ENCODE results near the gene MYO18A. TPM values are rescaled to one million over a fixed set of nuclear protein-coding genes. Genes with fewer than 3 reads are reported as not detected.

Gene MYO18A
- total and polyA plus RNA-seq, 10 of the 15 experiments (the other 5 are each of a cell fraction or from before 2014, with no cell fraction given): 2.9 to 66.0 (median 24.5) TPM

DNA sequence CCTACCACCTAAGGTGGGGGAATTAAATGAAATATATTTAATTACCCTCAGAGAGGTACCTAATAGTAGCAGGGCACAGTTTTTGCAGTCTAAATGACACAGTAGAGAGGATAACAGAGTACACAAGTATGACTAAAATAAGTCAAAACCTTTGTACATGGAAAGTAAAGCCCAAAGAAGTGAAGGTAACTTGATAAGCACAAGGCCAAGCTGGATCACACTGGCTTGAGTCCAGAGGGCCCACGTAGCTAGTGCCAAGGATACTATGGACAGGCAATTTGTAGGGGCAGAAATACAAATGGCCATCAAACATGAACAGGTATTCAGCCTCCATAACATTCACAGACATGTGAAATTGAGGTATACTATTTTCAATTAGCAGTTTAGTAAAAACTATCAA is 7.6 kb downstream of the MYO18A start:
- in situ Hi-C loops (cut with MboI): no loop called here
- no peak for FAIRE-seq

More for the DNA sequence above, 7.6 kb downstream of the MYO18A start:
- no peak for DNase-seq (ENCODE audit: low read depth, low spot score)
- Histone ChIP-seq H3K27me3 (replicated peaks in 1 of 2; ENCODE audit: control insufficient read depth in 2 of 2, insufficient read depth in 2 of 2, low read length in 1 of 2) (no peaks in the 10 kb centered on the region), H3K79me2 (ENCODE audit: control insufficient read depth, insufficient read depth, low read length) (peaks cover 3% of the 10 kb centered on the region; the same call in 1 of the 2 replicates), H2AFZ (ENCODE audit: control insufficient read depth, low read depth, low read length) (no peak overlapping the region), H3K9ac (ENCODE audit: control insufficient read depth, insufficient read depth, low read length) (no peak overlapping the region), H4K20me1 (ENCODE audit: control insufficient read depth, insufficient read depth) (no peaks in the 10 kb centered on the region), H3K27ac (ENCODE audit: control insufficient read depth, insufficient read depth) (no peak overlapping the region), H3K4me1 (ENCODE audit: control insufficient read depth, insufficient read depth, low read length) (peaks cover 13% of the 10 kb centered on the region), H3K4me2 (ENCODE audit: control insufficient read depth, insufficient read depth) (no peak overlapping the region), H3K4me3 (no peak overlapping the region), H3K9me3 (replicated peaks; ENCODE audit: control insufficient read depth, insufficient read depth, low read length) (no peaks in the 10 kb centered on the region), H3K36me3 (ENCODE audit: control insufficient read depth in 2 of 2, insufficient read depth in 2 of 2, low read length in 1 of 2) (no peaks in the 10 kb centered on the region)
- no peak for ATAC-seq
- WGBS (ENCODE audit: insufficient coverage, insufficient replicate concordance, low lambda C conversion rate, missing lambda C conversion rate): 0% methylated on average over 1 of the region's 1 CpG
- SMC1A ChIA-PET (ENCODE audit: uncharacterized antibody, unreplicated experiment): interaction anchor here (1.3 kb wide), 2 partner anchors 23 to 47 kb away, joined by 3 to 4 read pairs; no protein-coding TSS in a partner anchor
- CTCF ChIA-PET: interaction anchor here (0.7 to 1.6 kb wide), 4 partner anchors 24 to 207 kb away, joined by 3 to 4 read pairs (median 4); no protein-coding TSS in a partner anchor
- BruUV-seq (replicated peaks): no TSS peak
- intact Hi-C loops (cut with micrococcal nuclease; ENCODE audit: unreplicated experiment): no loop called here
- POLR2A ChIA-PET: interaction anchor here (0.6 to 1.2 kb wide), 2 partner anchors 12 to 395 kb away, joined by 5 to 10 read pairs; no protein-coding TSS in a partner anchor
- RAD21 ChIA-PET (ENCODE audit: unreplicated experiment): interaction anchor here (0.7 to 1.3 kb wide), 2 partner anchors 24 to 47 kb away, joined by 3 to 4 read pairs; no protein-coding TSS in a partner anchor
- TF ChIP-seq TBL1XR1 (IDR thresholded peaks at IDR 0.05; ENCODE audit: low read depth, low read length): no peak
- no peak for TF ChIP-seq ZSCAN29 (IDR thresholded peaks at IDR 0.05)
- no peak for TF ChIP-seq NFYB (IDR thresholded peaks at IDR 0.05; ENCODE audit: insufficient read depth, low read depth, low read length)
- TF ChIP-seq ZBTB4 (CRISPR knock-in tag; IDR thresholded peaks at IDR 0.05): no peak
- TF ChIP-seq, protein P1, sequence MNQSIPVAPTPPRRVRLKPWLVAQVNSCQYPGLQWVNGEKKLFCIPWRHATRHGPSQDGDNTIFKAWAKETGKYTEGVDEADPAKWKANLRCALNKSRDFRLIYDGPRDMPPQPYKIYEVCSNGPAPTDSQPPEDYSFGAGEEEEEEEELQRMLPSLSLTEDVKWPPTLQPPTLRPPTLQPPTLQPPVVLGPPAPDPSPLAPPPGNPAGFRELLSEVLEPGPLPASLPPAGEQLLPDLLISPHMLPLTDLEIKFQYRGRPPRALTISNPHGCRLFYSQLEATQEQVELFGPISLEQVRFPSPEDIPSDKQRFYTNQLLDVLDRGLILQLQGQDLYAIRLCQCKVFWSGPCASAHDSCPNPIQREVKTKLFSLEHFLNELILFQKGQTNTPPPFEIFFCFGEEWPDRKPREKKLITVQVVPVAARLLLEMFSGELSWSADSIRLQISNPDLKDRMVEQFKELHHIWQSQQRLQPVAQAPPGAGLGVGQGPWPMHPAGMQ (IDR thresholded peaks at IDR 0.05; ENCODE audit: borderline replicate concordance): no peak
- TF ChIP-seq, protein P2, sequence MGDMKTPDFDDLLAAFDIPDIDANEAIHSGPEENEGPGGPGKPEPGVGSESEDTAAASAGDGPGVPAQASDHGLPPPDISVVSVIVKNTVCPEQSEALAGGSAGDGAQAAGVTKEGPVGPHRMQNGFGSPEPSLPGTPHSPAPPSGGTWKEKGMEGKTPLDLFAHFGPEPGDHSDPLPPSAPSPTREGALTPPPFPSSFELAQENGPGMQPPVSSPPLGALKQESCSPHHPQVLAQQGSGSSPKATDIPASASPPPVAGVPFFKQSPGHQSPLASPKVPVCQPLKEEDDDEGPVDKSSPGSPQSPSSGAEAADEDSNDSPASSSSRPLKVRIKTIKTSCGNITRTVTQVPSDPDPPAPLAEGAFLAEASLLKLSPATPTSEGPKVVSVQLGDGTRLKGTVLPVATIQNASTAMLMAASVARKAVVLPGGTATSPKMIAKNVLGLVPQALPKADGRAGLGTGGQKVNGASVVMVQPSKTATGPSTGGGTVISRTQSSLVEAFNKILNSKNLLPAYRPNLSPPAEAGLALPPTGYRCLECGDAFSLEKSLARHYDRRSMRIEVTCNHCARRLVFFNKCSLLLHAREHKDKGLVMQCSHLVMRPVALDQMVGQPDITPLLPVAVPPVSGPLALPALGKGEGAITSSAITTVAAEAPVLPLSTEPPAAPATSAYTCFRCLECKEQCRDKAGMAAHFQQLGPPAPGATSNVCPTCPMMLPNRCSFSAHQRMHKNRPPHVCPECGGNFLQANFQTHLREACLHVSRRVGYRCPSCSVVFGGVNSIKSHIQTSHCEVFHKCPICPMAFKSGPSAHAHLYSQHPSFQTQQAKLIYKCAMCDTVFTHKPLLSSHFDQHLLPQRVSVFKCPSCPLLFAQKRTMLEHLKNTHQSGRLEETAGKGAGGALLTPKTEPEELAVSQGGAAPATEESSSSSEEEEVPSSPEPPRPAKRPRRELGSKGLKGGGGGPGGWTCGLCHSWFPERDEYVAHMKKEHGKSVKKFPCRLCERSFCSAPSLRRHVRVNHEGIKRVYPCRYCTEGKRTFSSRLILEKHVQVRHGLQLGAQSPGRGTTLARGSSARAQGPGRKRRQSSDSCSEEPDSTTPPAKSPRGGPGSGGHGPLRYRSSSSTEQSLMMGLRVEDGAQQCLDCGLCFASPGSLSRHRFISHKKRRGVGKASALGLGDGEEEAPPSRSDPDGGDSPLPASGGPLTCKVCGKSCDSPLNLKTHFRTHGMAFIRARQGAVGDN (IDR thresholded peaks at IDR 0.05): no peak
- TF ChIP-seq EP300 (IDR thresholded peaks at IDR 0.05; ENCODE audit: borderline replicate concordance in 1 of 2, control insufficient read depth in 1 of 2, low read depth in 2 of 2, low read length in 2 of 2): no peak

Measured in GM12878 (cell line).